ENCODE results near the gene GPC5.

DNA sequence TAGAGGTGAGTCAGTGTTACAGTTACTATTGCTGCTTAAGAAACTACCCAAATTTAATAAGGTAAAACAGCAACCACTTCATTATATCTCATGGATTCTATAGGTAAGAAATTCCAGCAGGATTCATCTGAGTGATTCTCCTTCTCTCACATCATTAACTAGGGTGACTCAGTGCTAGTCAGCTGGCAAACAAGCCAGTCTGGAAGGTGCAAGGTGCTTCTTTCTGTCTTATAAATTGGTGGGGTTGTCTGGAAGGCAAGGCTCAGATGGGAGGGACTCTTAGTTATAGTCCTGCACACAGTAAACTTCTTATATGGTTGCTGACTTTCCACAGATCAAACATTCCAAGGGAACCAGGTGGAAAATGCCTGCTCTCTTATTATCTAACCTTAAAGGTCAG is 484.5 kb downstream of the GPC5 start:
- TF ChIP-seq, protein P1, sequence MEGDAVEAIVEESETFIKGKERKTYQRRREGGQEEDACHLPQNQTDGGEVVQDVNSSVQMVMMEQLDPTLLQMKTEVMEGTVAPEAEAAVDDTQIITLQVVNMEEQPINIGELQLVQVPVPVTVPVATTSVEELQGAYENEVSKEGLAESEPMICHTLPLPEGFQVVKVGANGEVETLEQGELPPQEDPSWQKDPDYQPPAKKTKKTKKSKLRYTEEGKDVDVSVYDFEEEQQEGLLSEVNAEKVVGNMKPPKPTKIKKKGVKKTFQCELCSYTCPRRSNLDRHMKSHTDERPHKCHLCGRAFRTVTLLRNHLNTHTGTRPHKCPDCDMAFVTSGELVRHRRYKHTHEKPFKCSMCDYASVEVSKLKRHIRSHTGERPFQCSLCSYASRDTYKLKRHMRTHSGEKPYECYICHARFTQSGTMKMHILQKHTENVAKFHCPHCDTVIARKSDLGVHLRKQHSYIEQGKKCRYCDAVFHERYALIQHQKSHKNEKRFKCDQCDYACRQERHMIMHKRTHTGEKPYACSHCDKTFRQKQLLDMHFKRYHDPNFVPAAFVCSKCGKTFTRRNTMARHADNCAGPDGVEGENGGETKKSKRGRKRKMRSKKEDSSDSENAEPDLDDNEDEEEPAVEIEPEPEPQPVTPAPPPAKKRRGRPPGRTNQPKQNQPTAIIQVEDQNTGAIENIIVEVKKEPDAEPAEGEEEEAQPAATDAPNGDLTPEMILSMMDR (IDR thresholded peaks at IDR 0.05; ENCODE audit: low read depth, low read length, missing input control), result no peak
- TF ChIP-seq, protein P2, sequence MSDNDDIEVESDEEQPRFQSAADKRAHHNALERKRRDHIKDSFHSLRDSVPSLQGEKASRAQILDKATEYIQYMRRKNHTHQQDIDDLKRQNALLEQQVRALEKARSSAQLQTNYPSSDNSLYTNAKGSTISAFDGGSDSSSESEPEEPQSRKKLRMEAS (IDR thresholded peaks at IDR 0.05), result no peak
- TF ChIP-seq TAF1 (conservative IDR thresholded peaks at IDR 0.05) (no peak), SP1 (IDR thresholded peaks at IDR 0.05) (no peak), ATF3 (IDR thresholded peaks at IDR 0.05) (no peak), JUND (IDR thresholded peaks at IDR 0.05) (no peak), FOXA1 (IDR thresholded peaks at IDR 0.05) (no peak), RAD21 (IDR thresholded peaks at IDR 0.05) (no peak), REST (IDR thresholded peaks at IDR 0.05) (no peak), EGR1 (IDR thresholded peaks at IDR 0.05; ENCODE audit: low read depth in 2 of 2) (no peak), YY1 (IDR thresholded peaks at IDR 0.05) (no peak), ZBTB33 (IDR thresholded peaks at IDR 0.05) (no peak), GABPA (IDR thresholded peaks at IDR 0.05 in 1 of 2, conservative IDR thresholded peaks at IDR 0.05 in 1 of 2) (no peak)
